ENCODE results near the gene PCDH18.
"Not testable (repeated sequence)": the region's sequence is repeated elsewhere in the genome, so short reads cannot be mapped to it uniquely, and the experiment has no call there.

The PCDH18 gene

GRCh38 chr4:137510557-137511265, 21.6 kb downstream of the PCDH18 start:
- DNase-seq (ENCODE audit: low read depth, low spot score) = no peak
- no peak overlapping the region for H3K4me3 ChIP-seq (ENCODE audit: low read length)
- no peaks in the 10 kb centered on the region for H3K27me3 ChIP-seq (ENCODE audit: control insufficient read depth, insufficient read depth, low read length)
- no peaks in the 10 kb centered on the region for H3K4me1 ChIP-seq (ENCODE audit: control insufficient read depth, insufficient read depth, low read length)
- H3K36me3 ChIP-seq (ENCODE audit: control insufficient read depth, insufficient read depth, low read length) = no peaks in the 10 kb centered on the region
- WGBS (ENCODE audit: insufficient coverage, insufficient read length) = no CpG with 5 or more reads among the region's 2 CpGs
- no peak overlapping the region for H3K27ac ChIP-seq (ENCODE audit: low read length)
- no peaks in the 10 kb centered on the region for H3K9me3 ChIP-seq (ENCODE audit: control insufficient read depth, insufficient read depth, low read length)

- Histone ChIP-seq H3K4me1 (ENCODE audit: control insufficient read depth, insufficient read depth, low read length) (no peaks in the 10 kb centered on the region), H3K36me3 (ENCODE audit: control insufficient read depth, insufficient read depth, low read length) (no peaks in the 10 kb centered on the region), H3K9me3 (ENCODE audit: control insufficient read depth, insufficient read depth, low read length) (no peaks in the 10 kb centered on the region), H3K27me3 (ENCODE audit: control insufficient read depth, insufficient read depth, low read length) (no peaks in the 10 kb centered on the region), H3K4me3 (ENCODE audit: low read length) (no peak overlapping the region), H3K27ac (ENCODE audit: low read length) (no peak overlapping the region)
- DNase-seq (ENCODE audit: low read depth, low spot score) = no peak
- WGBS (ENCODE audit: insufficient coverage, insufficient read length) = no CpG with 5 or more reads among the region's 4 CpGs
These were observed 22.4 kb downstream of the PCDH18 start for GRCh38 chr4:137509855-137510282.

GRCh38 chr4:137502339-137503129, 29.8 kb downstream of the PCDH18 start:
- Histone ChIP-seq H3K9me3 (ENCODE audit: control insufficient read depth, insufficient read depth, low read length) (no peaks in the 10 kb centered on the region), H3K27me3 (ENCODE audit: control insufficient read depth, insufficient read depth, low read length) (no peaks in the 10 kb centered on the region), H3K4me1 (ENCODE audit: control insufficient read depth, insufficient read depth, low read length) (no peaks in the 10 kb centered on the region), H3K36me3 (ENCODE audit: control insufficient read depth, insufficient read depth, low read length) (no peaks in the 10 kb centered on the region), H3K4me3 (ENCODE audit: low read length) (no peak overlapping the region), H3K27ac (ENCODE audit: low read length) (no peak overlapping the region)
- WGBS (ENCODE audit: insufficient coverage, insufficient read length) = no CpG with 5 or more reads among the region's 6 CpGs
- DNase-seq (ENCODE audit: low read depth, low spot score) = no peak

GRCh38 chr4:137496267-137496666, 36.0 kb downstream of the PCDH18 start:
- H3K27me3 ChIP-seq (ENCODE audit: control insufficient read depth, insufficient read depth, low read length); H3K27ac ChIP-seq (ENCODE audit: low read length); H3K4me3 ChIP-seq (ENCODE audit: low read length); H3K4me1 ChIP-seq (ENCODE audit: control insufficient read depth, insufficient read depth, low read length); H3K9me3 ChIP-seq (ENCODE audit: control insufficient read depth, insufficient read depth, low read length); H3K36me3 ChIP-seq (ENCODE audit: control insufficient read depth, insufficient read depth, low read length); DNase-seq (ENCODE audit: low read depth, low spot score): not testable (repeated sequence)
- no CpG with 5 or more reads among the region's 29 CpGs for WGBS (ENCODE audit: insufficient coverage, insufficient read length)

GRCh38 chr4:137495578-137495977, 36.7 kb downstream of the PCDH18 start:
- Histone ChIP-seq H3K27me3 (ENCODE audit: control insufficient read depth, insufficient read depth, low read length) (no peaks in the 10 kb centered on the region), H3K9me3 (ENCODE audit: control insufficient read depth, insufficient read depth, low read length) (no peaks in the 10 kb centered on the region), H3K27ac (ENCODE audit: low read length) (no peak overlapping the region), H3K4me1 (ENCODE audit: control insufficient read depth, insufficient read depth, low read length) (no peaks in the 10 kb centered on the region), H3K4me3 (ENCODE audit: low read length) (no peak overlapping the region), H3K36me3 (ENCODE audit: control insufficient read depth, insufficient read depth, low read length) (no peaks in the 10 kb centered on the region)
- no peak for DNase-seq (ENCODE audit: low read depth, low spot score)
- no CpG with 5 or more reads among the region's 2 CpGs for WGBS (ENCODE audit: insufficient coverage, insufficient read length)

- no CpG with 5 or more reads among the region's 11 CpGs for WGBS (ENCODE audit: insufficient coverage, insufficient read length)
- DNase-seq (ENCODE audit: low read depth, low spot score) = not testable (repeated sequence)
These were observed 48.9 kb downstream of the PCDH18 start for GRCh38 chr4:137483313-137483959.

GRCh38 chr4:137479657-137480056, 52.6 kb downstream of the PCDH18 start:
- not testable (repeated sequence) for H3K4me3 ChIP-seq (ENCODE audit: low read length); DNase-seq (ENCODE audit: low read depth, low spot score)
- WGBS (ENCODE audit: insufficient coverage, insufficient read length) = no CpG with 5 or more reads among the region's 5 CpGs

More at GRCh38 chr4:137483313-137483959, 48.9 kb downstream of the PCDH18 start:
- not testable (repeated sequence) for H3K36me3 ChIP-seq (ENCODE audit: control insufficient read depth, insufficient read depth, low read length); H3K27me3 ChIP-seq (ENCODE audit: control insufficient read depth, insufficient read depth, low read length); H3K4me3 ChIP-seq (ENCODE audit: low read length); H3K4me1 ChIP-seq (ENCODE audit: control insufficient read depth, insufficient read depth, low read length); H3K27ac ChIP-seq (ENCODE audit: low read length); H3K9me3 ChIP-seq (ENCODE audit: control insufficient read depth, insufficient read depth, low read length)

GRCh38 chr4:137476345-137476744, 55.9 kb downstream of the PCDH18 start:
- no CpG with 5 or more reads among the region's 4 CpGs for WGBS (ENCODE audit: insufficient coverage, insufficient read length)
- Histone ChIP-seq H3K9me3 (ENCODE audit: control insufficient read depth, insufficient read depth, low read length) (no peaks in the 10 kb centered on the region), H3K27me3 (ENCODE audit: control insufficient read depth, insufficient read depth, low read length) (no peaks in the 10 kb centered on the region), H3K4me1 (ENCODE audit: control insufficient read depth, insufficient read depth, low read length) (no peaks in the 10 kb centered on the region), H3K36me3 (ENCODE audit: control insufficient read depth, insufficient read depth, low read length) (no peaks in the 10 kb centered on the region), H3K27ac (ENCODE audit: low read length) (no peak overlapping the region), H3K4me3 (ENCODE audit: low read length) (no peak overlapping the region)
- no peak for DNase-seq (ENCODE audit: low read depth, low spot score)

More at GRCh38 chr4:137479657-137480056, 52.6 kb downstream of the PCDH18 start:
- not testable (repeated sequence) for H3K27me3 ChIP-seq (ENCODE audit: control insufficient read depth, insufficient read depth, low read length); H3K4me1 ChIP-seq (ENCODE audit: control insufficient read depth, insufficient read depth, low read length); H3K36me3 ChIP-seq (ENCODE audit: control insufficient read depth, insufficient read depth, low read length); H3K9me3 ChIP-seq (ENCODE audit: control insufficient read depth, insufficient read depth, low read length); H3K27ac ChIP-seq (ENCODE audit: low read length)

- WGBS (ENCODE audit: insufficient coverage, insufficient read length) = no CpG with 5 or more reads among the region's 1 CpG
- Histone ChIP-seq H3K36me3 (ENCODE audit: control insufficient read depth, insufficient read depth, low read length) (no peaks in the 10 kb centered on the region), H3K27me3 (ENCODE audit: control insufficient read depth, insufficient read depth, low read length) (no peaks in the 10 kb centered on the region), H3K4me3 (ENCODE audit: low read length) (no peak overlapping the region), H3K27ac (ENCODE audit: low read length) (no peak overlapping the region), H3K9me3 (ENCODE audit: control insufficient read depth, insufficient read depth, low read length) (no peaks in the 10 kb centered on the region), H3K4me1 (ENCODE audit: control insufficient read depth, insufficient read depth, low read length) (no peaks in the 10 kb centered on the region)
- no peak for DNase-seq (ENCODE audit: low read depth, low spot score)
These were observed 57.5 kb downstream of the PCDH18 start for GRCh38 chr4:137474711-137475301.

GRCh38 chr4:137471895-137472294, 60.4 kb downstream of the PCDH18 start:
- DNase-seq (ENCODE audit: low read depth, low spot score) = no peak

More at GRCh38 chr4:137471895-137472294, 60.4 kb downstream of the PCDH18 start:
- H3K9me3 ChIP-seq (ENCODE audit: control insufficient read depth, insufficient read depth, low read length) = no peaks in the 10 kb centered on the region
- no peaks in the 10 kb centered on the region for H3K4me1 ChIP-seq (ENCODE audit: control insufficient read depth, insufficient read depth, low read length)
- H3K27me3 ChIP-seq (ENCODE audit: control insufficient read depth, insufficient read depth, low read length) = no peaks in the 10 kb centered on the region
- no peak overlapping the region for H3K27ac ChIP-seq (ENCODE audit: low read length)
- WGBS (ENCODE audit: insufficient coverage, insufficient read length) = no CpG with 5 or more reads among the region's 2 CpGs
- H3K36me3 ChIP-seq (ENCODE audit: control insufficient read depth, insufficient read depth, low read length) = no peaks in the 10 kb centered on the region
- H3K4me3 ChIP-seq (ENCODE audit: low read length) = no peak overlapping the region
